Suprapubic skin (tissue), 4 donors: ENCODE results near the gene ESRP2.

ENCODE experiments used
- EP300 ChIP-seq: sonication (generic); formaldehyde crosslinking; IDR thresholded peaks from one replicate; pipeline ENCODE4 v1.6.1; 2017; ENCODE audit warnings: antibody characterized with exemption
- POLR2A ChIP-seq, 2 donors: fragments of 450-650 bp; IDR thresholded peaks; one replicate each; pipeline ENCODE4 v1.6.1; 2017; ENCODE audit warnings: antibody characterized with exemption in 2 of 2, mild to moderate bottlenecking in 2 of 2, moderate library complexity in 2 of 2
- POLR2AphosphoS5 ChIP-seq, 3 donors: sonication (generic); formaldehyde crosslinking; IDR thresholded peaks; one replicate each; pipeline ENCODE4 v1.6.1; 2017; ENCODE audit warnings: antibody characterized with exemption in 3 of 3
- TF ChIP-seq, protein P1 (sequence below), 2 donors: fragments of 200-600 bp in 1 of 2; fragments of 450-650 bp in 1 of 2; sonication (generic) in 1 of 2; IDR thresholded peaks; one replicate each; pipeline ENCODE4 v1.5.1; 2016 to 2019; ENCODE audit warnings: antibody characterized with exemption in 2 of 2, mild to moderate bottlenecking in 1 of 2, moderate library complexity in 1 of 2

DNA sequence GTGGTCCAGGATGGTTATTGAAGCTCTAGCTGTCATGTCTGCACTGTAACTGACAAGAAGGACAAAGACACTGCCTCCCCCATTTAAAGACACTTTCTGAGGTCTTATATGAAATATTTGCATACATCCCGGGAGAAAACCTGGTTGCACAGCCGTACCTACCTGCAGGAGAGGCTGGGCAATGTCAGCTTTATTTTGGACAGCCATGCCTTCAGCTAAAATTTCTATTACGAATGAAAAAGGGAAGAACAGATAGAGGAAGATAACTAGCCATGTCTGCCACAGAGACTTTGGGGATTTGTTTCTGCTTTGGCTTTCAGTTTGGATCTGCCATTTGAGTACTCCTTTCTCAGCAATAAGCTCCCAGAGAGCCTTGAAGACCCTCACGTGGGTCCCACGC is 47.4 kb upstream of the ESRP2 start:
- TF ChIP-seq, protein P1, sequence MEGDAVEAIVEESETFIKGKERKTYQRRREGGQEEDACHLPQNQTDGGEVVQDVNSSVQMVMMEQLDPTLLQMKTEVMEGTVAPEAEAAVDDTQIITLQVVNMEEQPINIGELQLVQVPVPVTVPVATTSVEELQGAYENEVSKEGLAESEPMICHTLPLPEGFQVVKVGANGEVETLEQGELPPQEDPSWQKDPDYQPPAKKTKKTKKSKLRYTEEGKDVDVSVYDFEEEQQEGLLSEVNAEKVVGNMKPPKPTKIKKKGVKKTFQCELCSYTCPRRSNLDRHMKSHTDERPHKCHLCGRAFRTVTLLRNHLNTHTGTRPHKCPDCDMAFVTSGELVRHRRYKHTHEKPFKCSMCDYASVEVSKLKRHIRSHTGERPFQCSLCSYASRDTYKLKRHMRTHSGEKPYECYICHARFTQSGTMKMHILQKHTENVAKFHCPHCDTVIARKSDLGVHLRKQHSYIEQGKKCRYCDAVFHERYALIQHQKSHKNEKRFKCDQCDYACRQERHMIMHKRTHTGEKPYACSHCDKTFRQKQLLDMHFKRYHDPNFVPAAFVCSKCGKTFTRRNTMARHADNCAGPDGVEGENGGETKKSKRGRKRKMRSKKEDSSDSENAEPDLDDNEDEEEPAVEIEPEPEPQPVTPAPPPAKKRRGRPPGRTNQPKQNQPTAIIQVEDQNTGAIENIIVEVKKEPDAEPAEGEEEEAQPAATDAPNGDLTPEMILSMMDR (IDR thresholded peaks at IDR 0.05), result no peak
- TF ChIP-seq POLR2A (IDR thresholded peaks at IDR 0.05), result no peak
- TF ChIP-seq POLR2AphosphoS5 (IDR thresholded peaks at IDR 0.05), result no peak
- TF ChIP-seq EP300, result no peak
